H1 (cell line): ENCODE data around the gene GNAT1. TPM values are rescaled to one million over a fixed set of nuclear protein-coding genes. Genes with fewer than 3 reads are reported as not detected.
A peak's percentile ranks its signal among the peaks of the same experiment; 100 is the strongest.

ENCODE experiments used
- CTCF ChIA-PET: fragments of 300-600 bp; sonication (Branson Sonifier 250); formaldehyde crosslinking; loops from one replicate; lab custom pipeline; 2021; ENCODE audit not compliant: partially characterized antibody; lab: Charles Lee
- POLR2A ChIA-PET: fragments of 300-600 bp; sonication (Branson Sonifier 250); formaldehyde crosslinking; loops from one replicate; lab custom pipeline; 2021; ENCODE audit warnings: inconsistent platforms; ENCODE audit not compliant: partially characterized antibody; lab: Charles Lee
- DNase-seq, 2 experiments: peaks; one replicate each; pipeline versions ENCODE4 v3.0.0 to v3.0.0-alpha.2; 2010 to 2022; ENCODE audit warnings: low spot score in 2 of 2, low read depth in 1 of 2, mixed read lengths in 1 of 2
- FAIRE-seq: peaks from 2 replicates; lab custom pipeline; 2011; peaks lifted over from hg19 to GRCh38; lab: Jason Lieb, UNC
- H2AFZ ChIP-seq: 2 replicates; pipeline ENCODE4 v1.8.1; 2012; ENCODE audit warnings: low read length, inconsistent platforms
- H2AK5ac ChIP-seq: 2 replicates; pipeline ENCODE4 v1.6.1; 2013; ENCODE audit warnings: low read depth, low read length
- H2BK120ac ChIP-seq: replicated peaks from 2 replicates; pipeline ENCODE3; 2013; ENCODE audit warnings: low read depth, low read length, inconsistent platforms
- H2BK12ac ChIP-seq: 2 replicates; pipeline ENCODE4 v1.6.1; 2013; ENCODE audit warnings: low read depth, low read length
- H2BK15ac ChIP-seq: 2 replicates; pipeline ENCODE4 v1.6.1; 2013; ENCODE audit warnings: low read length
- H2BK20ac ChIP-seq: 2 replicates; pipeline ENCODE4 v1.6.1; 2013; ENCODE audit warnings: low read length
- H2BK5ac ChIP-seq: 2 replicates; pipeline ENCODE4 v1.6.1; 2013; ENCODE audit warnings: low read depth, low read length
- H3K14ac ChIP-seq: 2 replicates; pipeline ENCODE4 v1.6.1; 2013; ENCODE audit warnings: inconsistent platforms; ENCODE audit not compliant: insufficient read length
- H3K18ac ChIP-seq: 2 replicates; pipeline ENCODE4 v1.6.1; 2013; ENCODE audit warnings: low read length; ENCODE audit errors: extremely low read depth
- H3K23ac ChIP-seq: 2 replicates; pipeline ENCODE4 v1.6.1; 2013; ENCODE audit warnings: inconsistent platforms; ENCODE audit not compliant: insufficient read length
- H3K23me2 ChIP-seq: 2 replicates; pipeline ENCODE4 v1.6.1; 2013; ENCODE audit warnings: low read depth, low read length
- H3K27ac ChIP-seq: 2 replicates; pipeline ENCODE4 v1.6.1; 2011; ENCODE audit warnings: low read depth, low read length, inconsistent platforms
- H3K27me3 ChIP-seq, 4 experiments: replicated peaks in 1 of 4; 1 replicate in 1 of 4; 2 replicates in 3 of 4; pipeline versions ENCODE4 v1.6.1 to v1.8.1; 2011 to 2013; ENCODE audit warnings: low read length in 3 of 4, mild to moderate bottlenecking in 3 of 4, inconsistent platforms in 2 of 4, mixed read lengths in 2 of 4, moderate library complexity in 1 of 4; ENCODE audit not compliant: control insufficient read depth in 3 of 4, insufficient read depth in 3 of 4; ENCODE audit errors: extremely low read depth in 1 of 4
- H3K36me3 ChIP-seq, 4 experiments: 2 replicates each; pipeline versions ENCODE4 v1.6.1 to v1.8.1; 2011 to 2013; ENCODE audit warnings: mild to moderate bottlenecking in 4 of 4, low read length in 3 of 4, moderate library complexity in 2 of 4, control low read depth in 1 of 4, inconsistent platforms in 1 of 4; ENCODE audit not compliant: insufficient read depth in 4 of 4, control insufficient read depth in 2 of 4
- H3K4ac ChIP-seq: replicated peaks from 2 replicates; pipeline ENCODE3; 2013; ENCODE audit warnings: low read length, low read depth, mixed read lengths, inconsistent platforms; ENCODE audit not compliant: insufficient read length
- H3K4me1 ChIP-seq, 4 experiments: replicated peaks in 1 of 4; 1 replicate in 1 of 4; 2 replicates in 3 of 4; pipeline versions ENCODE4 v1.6.1 to v1.8.1; 2011 to 2013; ENCODE audit warnings: low read length in 3 of 4, inconsistent platforms in 2 of 4, mixed read lengths in 1 of 4; ENCODE audit not compliant: insufficient read depth in 4 of 4, control insufficient read depth in 3 of 4
- H3K4me2 ChIP-seq, 2 experiments: 2 replicates each; pipeline versions ENCODE4 v1.6.1 to v1.8.1; 2011 to 2013; ENCODE audit warnings: low read depth in 2 of 2, low read length in 2 of 2, control low read depth in 1 of 2, inconsistent platforms in 1 of 2, mild to moderate bottlenecking in 1 of 2; ENCODE audit not compliant: insufficient read depth in 1 of 2
- H3K4me3 ChIP-seq, 4 experiments: fragments of 200-600, 300-600 bp in 1 of 4; sonication (generic), shearing (Covaris generic), sonication (Bioruptor Twin) in 1 of 4; 2 replicates each; pipeline versions ENCODE4 v1.5.1 to v1.8.1; 2011 to 2016; ENCODE audit warnings: low read length in 4 of 4, low read depth in 3 of 4, control low read depth in 2 of 4, inconsistent platforms in 2 of 4, mild to moderate bottlenecking in 2 of 4, mixed read lengths in 1 of 4, moderate library complexity in 1 of 4; ENCODE audit not compliant: insufficient read depth in 2 of 4; ENCODE audit errors: extremely low read depth in 1 of 4
- H3K56ac ChIP-seq: replicated peaks from 2 replicates; pipeline ENCODE3; 2013; ENCODE audit warnings: low read depth, mild to moderate bottlenecking, mixed read lengths, low read length, inconsistent platforms; ENCODE audit not compliant: insufficient read length
- H3K79me1 ChIP-seq: 2 replicates; pipeline ENCODE4 v1.6.1; 2013; ENCODE audit warnings: low read depth, low read length, control low read depth
- H3K79me2 ChIP-seq, 2 experiments: 2 replicates each; pipeline versions ENCODE4 v1.6.1 to v1.8.1; 2012 to 2013; ENCODE audit warnings: low read length in 2 of 2, mild to moderate bottlenecking in 2 of 2, inconsistent platforms in 1 of 2; ENCODE audit not compliant: insufficient read depth in 2 of 2, control insufficient read depth in 1 of 2
- H3K9ac ChIP-seq, 4 experiments: replicated peaks in 1 of 4; 1 replicate in 1 of 4; 2 replicates in 3 of 4; pipeline versions ENCODE4 v1.6.1 to v1.8.1; 2011 to 2013; ENCODE audit warnings: low read depth in 3 of 4, low read length in 3 of 4, control low read depth in 2 of 4, mild to moderate bottlenecking in 2 of 4, moderate library complexity in 2 of 4, inconsistent platforms in 1 of 4; ENCODE audit errors: extremely low read depth in 1 of 4
- H3K9me3 ChIP-seq, 2 experiments: 2 replicates each; pipeline versions ENCODE4 v1.6.1 to v1.8.1; 2012 to 2013; ENCODE audit warnings: mild to moderate bottlenecking in 2 of 2, moderate library complexity in 2 of 2, control low read depth in 1 of 2, inconsistent platforms in 1 of 2, low read depth in 1 of 2, low read length in 1 of 2, mixed read lengths in 1 of 2; ENCODE audit not compliant: insufficient read depth in 2 of 2
- H4K20me1 ChIP-seq, 2 experiments: replicated peaks in 1 of 2; 2 replicates each; pipeline versions ENCODE3 to v1.8.1; 2011 to 2013; ENCODE audit warnings: inconsistent platforms in 2 of 2, low read length in 2 of 2, mild to moderate bottlenecking in 1 of 2; ENCODE audit not compliant: insufficient read depth in 2 of 2, control insufficient read depth in 1 of 2
- H4K5ac ChIP-seq: 2 replicates; pipeline ENCODE4 v1.6.1; 2013; ENCODE audit warnings: low read length, low read depth, mixed read lengths, inconsistent platforms; ENCODE audit not compliant: insufficient read length
- H4K8ac ChIP-seq: 2 replicates; pipeline ENCODE4 v1.8.0; 2013; ENCODE audit warnings: mild to moderate bottlenecking, moderate library complexity, low read length, inconsistent platforms; ENCODE audit not compliant: insufficient read depth; ENCODE audit errors: extremely low read depth
- H4K91ac ChIP-seq: replicated peaks from 2 replicates; pipeline ENCODE3; 2013; ENCODE audit warnings: low read length, mixed read lengths, inconsistent platforms; ENCODE audit not compliant: insufficient read length
- CTCF ChIP-seq, 3 experiments: IDR thresholded peaks; 1 replicate in 2 of 3; 2 replicates in 1 of 3; pipeline versions ENCODE4 v1.5.1 to v1.6.1; 2011; ENCODE audit warnings: low read length in 3 of 3, mild to moderate bottlenecking in 3 of 3, inconsistent platforms in 2 of 3, low read depth in 1 of 3, moderate library complexity in 1 of 3; ENCODE audit not compliant: insufficient read depth in 1 of 3; ENCODE audit errors: control extremely low read depth in 1 of 3
- KDM4A ChIP-seq: IDR thresholded peaks from one replicate; pipeline ENCODE4 v1.7.1; 2012; ENCODE audit warnings: low read depth, mild to moderate bottlenecking, moderate library complexity, low read length, inconsistent platforms; ENCODE audit not compliant: severe bottlenecking
- RAD21 ChIP-seq, 2 experiments: IDR thresholded peaks in 1 of 2; conservative IDR thresholded peaks in 1 of 2; 2 replicates each; pipeline ENCODE4 v1.6.1; 2011; ENCODE audit warnings: low read depth in 2 of 2, low read length in 2 of 2, improper control_type of control experiment in 1 of 2, inconsistent platforms in 1 of 2, mild to moderate bottlenecking in 1 of 2, moderate library complexity in 1 of 2
- RNF2 ChIP-seq: fragments of 200-900, 300-1000 bp; sonication (generic); IDR thresholded peaks from 2 replicates; pipeline ENCODE4 v1.7.1; 2016; ENCODE audit warnings: borderline replicate concordance, low read depth, mild to moderate bottlenecking, antibody characterized with exemption, low read length; ENCODE audit not compliant: poor library complexity, severe bottlenecking; ENCODE audit errors: missing control alignments
- SP1 ChIP-seq: IDR thresholded peaks from 2 replicates; pipeline ENCODE4 v1.6.1; 2011; ENCODE audit warnings: low read depth, low read length
- WGBS, 2 experiments: shearing (Covaris generic) in 1 of 2; methylation state at CpG; one replicate each; pipeline versions ENCODE4 v1.1.6 to v1.1.7; 2013 to 2015; ENCODE audit warnings: low lambda C conversion rate in 2 of 2, mixed read lengths in 2 of 2, inconsistent platforms in 1 of 2, low coverage in 1 of 2, missing lambda C conversion rate in 1 of 2; ENCODE audit not compliant: insufficient replicate concordance in 2 of 2, insufficient coverage in 1 of 2, insufficient read length in 1 of 2; ENCODE audit errors: extremely low coverage in 1 of 2, missing lambda C conversion rate in 1 of 2; 5-methylcytosine and 5-hydroxymethylcytosine counted together
- polyA plus RNA-seq, 7 experiments: library from polyadenylated mRNA; depleted of rRNA in 3 of 7; stranded (reverse) in 5 of 7; unstranded in 2 of 7; fragments of >200 nt in 5 of 7; fragments of 200-250 nt in 2 of 7; gene quantifications; 1 replicate in 5 of 7; 2 replicates in 1 of 7; 4 replicates in 1 of 7; pipeline versions ENCODE4 v1.2.1 to v1.2.3, GENCODE V29; 2011 to 2013; ENCODE audit warnings: missing spikeins in 2 of 7, mixed read lengths in 2 of 7
- total RNA-seq: library from RNA; stranded (reverse); fragmentation: NEBNext Ultra II Directional; extraction: Animal tissue kit (Norgen Biotek cat#: 25700); gene quantifications from 2 replicates; pipeline ENCODE4 v1.2.1, GENCODE V29; 2021

The GNAT1 gene
- total and polyA plus RNA-seq, 2 of the 8 experiments (the other 6 are each of a cell fraction or from before 2014, with no cell fraction given): 0.08 TPM; not detected in 1

DNA sequence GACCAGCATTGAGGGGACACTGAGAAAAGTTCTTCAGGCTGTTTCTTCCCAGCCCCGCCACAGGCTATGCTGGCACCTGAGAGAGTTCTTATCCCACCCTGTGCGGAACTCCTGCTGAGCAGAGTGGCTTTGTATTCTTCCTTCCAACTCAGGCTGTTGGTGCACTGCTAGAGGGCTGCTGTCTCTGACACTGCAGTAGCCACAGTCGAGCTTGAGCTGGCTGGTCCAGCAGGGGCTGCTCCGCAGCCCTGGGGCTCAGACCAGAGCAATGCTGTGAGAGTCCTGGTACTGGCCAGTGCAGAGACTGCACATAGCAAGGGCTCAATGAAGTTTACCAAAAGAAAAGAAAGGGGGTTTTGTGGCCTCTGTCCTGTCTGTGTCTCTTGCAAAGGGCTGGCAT is 48.2 kb downstream of the GNAT1 start:
- Histone ChIP-seq H2AFZ (no peak overlapping the region), H2BK120ac (no peak overlapping the region), H3K23me2 (peaks cover 21% of the 10 kb centered on the region; the same call in 1 of the 2 replicates), H2BK15ac (0 out of 2 replicates have a peak overlapping the region, but pooled peaks have one; percentile 31), H3K18ac (peak overlapping the region; percentile 62; the same call in 1 of the 2 replicates), H2BK5ac (0 out of 2 replicates have a peak overlapping the region, but pooled peaks have one; percentile 18), H3K4ac (no peak overlapping the region), H3K23ac (no peak overlapping the region), H3K4me3 (0 out of 8 replicates have a peak overlapping the region, but pooled peaks of 1 of the 4 experiments have one; percentile 14), H3K27ac (no peak overlapping the region), H3K9ac (no peak overlapping the region), H4K5ac (no peak overlapping the region), H3K9me3 (no peaks in the 10 kb centered on the region), H3K4me1 (peaks cover 6 to 67% (median 61%) of the 10 kb centered on the region in 4 experiments), H3K79me1 (peaks cover 23% of the 10 kb centered on the region), H2AK5ac (no peak overlapping the region), H4K20me1 (peaks cover 15 to 41% of the 10 kb centered on the region in 2 experiments), H4K91ac (no peak overlapping the region), H3K56ac (no peak overlapping the region), H2BK12ac (0 out of 2 replicates have a peak overlapping the region, but pooled peaks have one; percentile 31), H3K27me3 (no peaks in the 10 kb centered on the region), H3K36me3 (peaks cover 0 to 3% (median 0%) of the 10 kb centered on the region in 4 experiments; a peak in 1 of 8 replicates), H4K8ac (no peak overlapping the region), H3K4me2 (peak overlapping the region; percentile 33 to 96; a peak in 3 of 4 replicates), H2BK20ac (peak overlapping the region; percentile 56; the same call in 1 of the 2 replicates), H3K14ac (no peak overlapping the region), H3K79me2 (peaks cover 33 to 82% of the 10 kb centered on the region in 2 experiments)
- WGBS, 2 experiments: 71% methylated on average over 4 of the region's 4 CpGs; no CpG with 5 or more reads in 1 of the 2 experiments
- peak in 1 of 3 experiments; percentile 12; a peak in 1 of 4 replicates for TF ChIP-seq CTCF (IDR thresholded peaks at IDR 0.05; ENCODE audit: control extremely low read depth in 1 of 3, insufficient read depth in 1 of 3, low read depth in 1 of 3, low read length in 3 of 3)
- no peak for TF ChIP-seq RNF2
- no peak for TF ChIP-seq KDM4A
- 0 out of 4 replicates have a peak, but pooled peaks of 1 of the 2 experiments have one; percentile 8 for TF ChIP-seq RAD21 (IDR thresholded peaks at IDR 0.05 in 1 of 2, conservative IDR thresholded peaks at IDR 0.05 in 1 of 2; ENCODE audit: low read depth in 2 of 2, low read length in 2 of 2)
- no peak for TF ChIP-seq SP1
- DNase-seq (no peak), FAIRE-seq (no peak)
- CTCF ChIA-PET: interaction anchor here (1.7 to 53.5 kb wide), 4 partner anchors 18 to 116 kb away, joined by 5 to 2149 read pairs (median 1135); partner anchors contain the start of genes GNAI2, GNAT1, LSMEM2 and SEMA3B
- POLR2A ChIA-PET: interaction anchor here (1.1 to 3.4 kb wide), 5 partner anchors 11 to 44 kb away, joined by 3 to 41 read pairs (median 9); no protein-coding TSS in a partner anchor
